ENCODE results near the gene MYZAP. TPM values are rescaled to one million over a fixed set of nuclear protein-coding genes. Genes with fewer than 3 reads are reported as not detected.

MYZAP gene
- total and polyA plus RNA-seq, 10 donors, result 4.1 to 26.2 (median 13.8) TPM

GRCh38 chr15:57565311-57565710 is 26.4 kb upstream of the MYZAP start:
- H3K27ac ChIP-seq, result no peak overlapping the region
- TF ChIP-seq CTCF (IDR thresholded peaks at IDR 0.05 in 8 of 11, conservative IDR thresholded peaks at IDR 0.05 in 3 of 11) (no peak), POLR2A (IDR thresholded peaks at IDR 0.05) (no peak), POLR2AphosphoS5 (IDR thresholded peaks at IDR 0.05) (peak in 1 of 3 donors; percentile 32)
- H3K36me3 ChIP-seq, result no peaks in the 10 kb centered on the region
- no peak for DNase-seq
- intact Hi-C loops (cut with DNase I; ENCODE audit: low total_unique reads), result no loop called here
- WGBS, 5 donors, result 6 to 19% (median 16%) methylated on average over 10 of the region's 10 CpGs
- no peaks in the 10 kb centered on the region for H3K9me3 ChIP-seq
- peaks cover 0 to 17% (median 0%) of the 10 kb centered on the region in 7 donors for H3K27me3 ChIP-seq (replicated peaks in 1 of 7)
- H3K4me1 ChIP-seq, result peaks cover 0 to 27% (median 17%) of the 10 kb centered on the region in 6 donors
- peak overlapping the region in 1 of 8 donors; percentile 9 for H3K4me3 ChIP-seq

GRCh38 chr15:57566834-57567233 is 24.9 kb upstream of the MYZAP start:
- TF ChIP-seq CTCF (IDR thresholded peaks at IDR 0.05 in 8 of 11, conservative IDR thresholded peaks at IDR 0.05 in 3 of 11), result no peak
- no peak for TF ChIP-seq POLR2AphosphoS5 (IDR thresholded peaks at IDR 0.05)
- no peak for TF ChIP-seq POLR2A (IDR thresholded peaks at IDR 0.05)

GRCh38 chr15:57567891-57568290 is 23.8 kb upstream of the MYZAP start:
- Histone ChIP-seq H3K36me3 (no peaks in the 10 kb centered on the region), H3K27ac (no peak overlapping the region), H3K4me3 (no peak overlapping the region), H3K9me3 (no peaks in the 10 kb centered on the region), H3K4me1 (peaks cover 0 to 13% (median 9%) of the 10 kb centered on the region in 6 donors), H3K27me3 (replicated peaks in 1 of 7) (peaks cover 0 to 9% (median 0%) of the 10 kb centered on the region in 7 donors)
- TF ChIP-seq POLR2A (IDR thresholded peaks at IDR 0.05) (no peak), POLR2AphosphoS5 (IDR thresholded peaks at IDR 0.05) (no peak), CTCF (IDR thresholded peaks at IDR 0.05 in 8 of 11, conservative IDR thresholded peaks at IDR 0.05 in 3 of 11) (no peak)
- no peak for DNase-seq
- intact Hi-C loops (cut with DNase I; ENCODE audit: low total_unique reads), result no loop called here
- 86 to 94% (median 93%) methylated on average over 3 of the region's 3 CpGs for WGBS, 5 donors

More at GRCh38 chr15:57566834-57567233, 24.9 kb upstream of the MYZAP start:
- intact Hi-C loops (cut with DNase I; ENCODE audit: low total_unique reads), result no loop called here
- H3K9me3 ChIP-seq, result no peaks in the 10 kb centered on the region
- H3K4me1 ChIP-seq, result peaks cover 0 to 15% (median 9%) of the 10 kb centered on the region in 6 donors
- DNase-seq, result no peak
- H3K27ac ChIP-seq, result no peak overlapping the region
- WGBS, 5 donors, result 52 to 80% (median 70%) methylated on average over 4 of the region's 4 CpGs
- no peak overlapping the region for H3K4me3 ChIP-seq
- no peaks in the 10 kb centered on the region for H3K36me3 ChIP-seq
- peaks cover 0 to 16% (median 0%) of the 10 kb centered on the region in 7 donors for H3K27me3 ChIP-seq (replicated peaks in 1 of 7)

GRCh38 chr15:57568299-57568698 is 23.4 kb upstream of the MYZAP start:
- Histone ChIP-seq H3K4me3 (no peak overlapping the region), H3K27me3 (replicated peaks in 1 of 7) (peaks cover 0 to 9% (median 0%) of the 10 kb centered on the region in 7 donors), H3K36me3 (no peaks in the 10 kb centered on the region), H3K27ac (no peak overlapping the region), H3K9me3 (no peaks in the 10 kb centered on the region), H3K4me1 (peaks cover 0 to 11% (median 9%) of the 10 kb centered on the region in 6 donors)
- intact Hi-C loops (cut with DNase I; ENCODE audit: low total_unique reads), result no loop called here
- no peak for DNase-seq
- TF ChIP-seq CTCF (IDR thresholded peaks at IDR 0.05 in 8 of 11, conservative IDR thresholded peaks at IDR 0.05 in 3 of 11) (no peak), POLR2A (IDR thresholded peaks at IDR 0.05) (no peak)
- WGBS, 5 donors, result 62 to 87% (median 71%) methylated on average over 2 of the region's 2 CpGs

Data from spleen (tissue), 11 donors.